Vagina (tissue), 2 donors: ENCODE data around the gene SPOCK3.

Source experiments
- POLR2A ChIP-seq, 2 donors: fragments of 450-650 bp; IDR thresholded peaks; one replicate each; pipeline ENCODE4 v1.6.1; 2017; ENCODE audit warnings: antibody characterized with exemption in 2 of 2, mild to moderate bottlenecking in 2 of 2, moderate library complexity in 2 of 2
- POLR2AphosphoS5 ChIP-seq, 2 donors: sonication (generic); formaldehyde crosslinking; IDR thresholded peaks; one replicate each; pipeline ENCODE4 v1.9.0; 2017; ENCODE audit warnings: antibody characterized with exemption in 2 of 2, mild to moderate bottlenecking in 2 of 2, low read depth in 1 of 2; ENCODE audit not compliant: insufficient read depth in 1 of 2
- TF ChIP-seq, protein P1 (sequence below), 3 experiments: fragments of 450-650 bp in 2 of 3; fragments of 200-600 bp in 1 of 3; sonication (generic) in 1 of 3; IDR thresholded peaks; one replicate each; pipeline ENCODE4 v1.5.1; 2017 to 2019; ENCODE audit warnings: antibody characterized with exemption in 3 of 3, mild to moderate bottlenecking in 2 of 3, moderate library complexity in 2 of 3

DNA sequence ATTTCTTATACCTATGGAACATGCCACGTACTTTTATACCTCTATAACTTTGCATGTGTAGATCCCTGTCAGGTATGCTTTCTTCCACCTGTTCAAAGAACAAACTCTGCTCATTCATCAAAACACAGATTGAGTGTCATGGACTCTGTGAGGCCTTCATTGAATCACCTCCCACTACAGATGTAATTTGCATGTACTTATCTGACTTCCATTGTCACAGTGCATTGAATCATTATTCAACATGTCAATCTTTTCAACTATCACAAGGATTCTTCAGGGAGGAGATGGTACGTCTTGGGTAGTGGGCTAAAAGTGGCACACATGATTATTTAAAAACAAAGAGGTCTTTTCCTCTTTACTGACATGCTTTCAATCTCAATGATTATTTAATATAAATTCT is 24.1 kb downstream of the SPOCK3 start:
- TF ChIP-seq, protein P1, sequence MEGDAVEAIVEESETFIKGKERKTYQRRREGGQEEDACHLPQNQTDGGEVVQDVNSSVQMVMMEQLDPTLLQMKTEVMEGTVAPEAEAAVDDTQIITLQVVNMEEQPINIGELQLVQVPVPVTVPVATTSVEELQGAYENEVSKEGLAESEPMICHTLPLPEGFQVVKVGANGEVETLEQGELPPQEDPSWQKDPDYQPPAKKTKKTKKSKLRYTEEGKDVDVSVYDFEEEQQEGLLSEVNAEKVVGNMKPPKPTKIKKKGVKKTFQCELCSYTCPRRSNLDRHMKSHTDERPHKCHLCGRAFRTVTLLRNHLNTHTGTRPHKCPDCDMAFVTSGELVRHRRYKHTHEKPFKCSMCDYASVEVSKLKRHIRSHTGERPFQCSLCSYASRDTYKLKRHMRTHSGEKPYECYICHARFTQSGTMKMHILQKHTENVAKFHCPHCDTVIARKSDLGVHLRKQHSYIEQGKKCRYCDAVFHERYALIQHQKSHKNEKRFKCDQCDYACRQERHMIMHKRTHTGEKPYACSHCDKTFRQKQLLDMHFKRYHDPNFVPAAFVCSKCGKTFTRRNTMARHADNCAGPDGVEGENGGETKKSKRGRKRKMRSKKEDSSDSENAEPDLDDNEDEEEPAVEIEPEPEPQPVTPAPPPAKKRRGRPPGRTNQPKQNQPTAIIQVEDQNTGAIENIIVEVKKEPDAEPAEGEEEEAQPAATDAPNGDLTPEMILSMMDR (IDR thresholded peaks at IDR 0.05): no peak
- TF ChIP-seq POLR2AphosphoS5 (IDR thresholded peaks at IDR 0.05; ENCODE audit: insufficient read depth in 1 of 2, low read depth in 1 of 2) (no peak), POLR2A (IDR thresholded peaks at IDR 0.05) (no peak)
